ENCODE data around the gene SMAD5. TPM values are rescaled to one million over a fixed set of nuclear protein-coding genes. Genes with fewer than 3 reads are reported as not detected.

Gene SMAD5
- total RNA-seq, 1 experiment from 2014 or later = 64.3 TPM

DNA sequence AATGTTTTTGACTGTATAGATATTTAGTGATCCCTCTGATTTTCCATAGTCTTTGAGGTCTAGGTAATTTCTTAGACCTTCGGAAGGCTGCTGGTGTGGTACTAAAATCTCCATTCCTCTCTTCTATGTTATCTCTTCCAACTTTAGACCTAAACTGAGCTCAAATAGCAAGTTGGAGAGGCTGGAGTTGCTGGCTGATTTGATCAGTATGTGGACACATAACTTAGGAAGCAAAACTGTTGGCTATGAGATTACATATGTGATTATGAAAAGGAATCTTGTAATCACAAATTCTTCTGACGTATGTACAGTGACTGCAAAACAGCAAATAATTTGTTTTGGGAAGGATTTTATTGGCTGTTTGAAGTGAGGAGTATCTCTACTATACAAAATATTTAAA, 2.1 kb upstream of the SMAD5 start:
- H3K9me2 ChIP-seq (ENCODE audit: insufficient read depth) = no peaks in the 10 kb centered on the region
- ChIA-PET CTCF (no interaction called here), POLR2A (no interaction called here), RAD21 (ENCODE audit: low non-redundant PET in 1 of 2, low total read pairs in 2 of 2, uncharacterized antibody in 2 of 2, unreplicated experiment in 2 of 2) (no interaction called here)
- peaks cover 6 to 15% of the 10 kb centered on the region in 2 experiments; a peak in 3 of 4 replicates for H3K4me1 ChIP-seq (ENCODE audit: control insufficient read depth in 1 of 2, insufficient read depth in 2 of 2, low read length in 2 of 2)
- H3K4me2 ChIP-seq (ENCODE audit: low read length) = no peak overlapping the region
- H2AFZ ChIP-seq (ENCODE audit: low read depth, low read length, poor library complexity, severe bottlenecking) = no peak overlapping the region
- no peak overlapping the region for H3K27ac ChIP-seq (ENCODE audit: low read depth, low read length)
- DNase-seq (ENCODE audit: low read depth, low spot score) = no peak
- no peak for TF ChIP-seq EZH2phosphoT487 (IDR thresholded peaks at IDR 0.05; ENCODE audit: borderline replicate concordance)
- TF ChIP-seq CBX3 (IDR thresholded peaks at IDR 0.05; ENCODE audit: low read depth) = no peak
- no peak for TF ChIP-seq FOSL1 (IDR thresholded peaks at IDR 0.05; ENCODE audit: low read depth)
- TF ChIP-seq ZNF274 (IDR thresholded peaks at IDR 0.05; ENCODE audit: low read depth, low read length) = no peak
- TF ChIP-seq ELF1 (IDR thresholded peaks at IDR 0.05; ENCODE audit: borderline replicate concordance, low read depth) = no peak
- TF ChIP-seq JUND (IDR thresholded peaks at IDR 0.05) = no peak
- no peak for TF ChIP-seq EGR1 (IDR thresholded peaks at IDR 0.05; ENCODE audit: low read depth)
- TF ChIP-seq, protein P1, sequence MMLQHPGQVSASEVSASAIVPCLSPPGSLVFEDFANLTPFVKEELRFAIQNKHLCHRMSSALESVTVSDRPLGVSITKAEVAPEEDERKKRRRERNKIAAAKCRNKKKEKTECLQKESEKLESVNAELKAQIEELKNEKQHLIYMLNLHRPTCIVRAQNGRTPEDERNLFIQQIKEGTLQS (IDR thresholded peaks at IDR 0.05) = no peak
- TF ChIP-seq ZFX (IDR thresholded peaks at IDR 0.05) = no peak
- no peak for TF ChIP-seq YY1 (IDR thresholded peaks at IDR 0.05; ENCODE audit: extremely low read depth, insufficient replicate concordance, low read depth, low read length)
- TF ChIP-seq POLR2AphosphoS5 (IDR thresholded peaks at IDR 0.05; ENCODE audit: low read depth, low read length) = no peak
- intact Hi-C loops (cut with micrococcal nuclease) = no loop called here
- no peak overlapping the region for H3K9ac ChIP-seq (ENCODE audit: low read length)
- H3K4me3 ChIP-seq (replicated peaks in 1 of 2; ENCODE audit: low read depth in 1 of 2, low read length in 2 of 2) = no peak overlapping the region
- no TSS peak for BruUV-seq (replicated peaks)
- ATAC-seq = no peak
- H3K79me2 ChIP-seq (ENCODE audit: insufficient read depth, low read length) = peaks cover 29% of the 10 kb centered on the region
- H3K36me3 ChIP-seq (ENCODE audit: control insufficient read depth in 1 of 2, insufficient read depth in 2 of 2, low read length in 2 of 2) = no peaks in the 10 kb centered on the region
- 0 out of 2 replicates have a peak, but pooled peaks cover 12% of the 10 kb centered on the region for H3K27me3 ChIP-seq (ENCODE audit: insufficient read depth, low read length)
- H4K20me1 ChIP-seq (ENCODE audit: insufficient read depth) = peaks cover 12% of the 10 kb centered on the region; the same call in 1 of the 2 replicates
- no peaks in the 10 kb centered on the region for H3K9me3 ChIP-seq (ENCODE audit: control insufficient read depth in 1 of 2, insufficient read depth in 1 of 2, low read depth in 1 of 2, low read length in 2 of 2)

DNA sequence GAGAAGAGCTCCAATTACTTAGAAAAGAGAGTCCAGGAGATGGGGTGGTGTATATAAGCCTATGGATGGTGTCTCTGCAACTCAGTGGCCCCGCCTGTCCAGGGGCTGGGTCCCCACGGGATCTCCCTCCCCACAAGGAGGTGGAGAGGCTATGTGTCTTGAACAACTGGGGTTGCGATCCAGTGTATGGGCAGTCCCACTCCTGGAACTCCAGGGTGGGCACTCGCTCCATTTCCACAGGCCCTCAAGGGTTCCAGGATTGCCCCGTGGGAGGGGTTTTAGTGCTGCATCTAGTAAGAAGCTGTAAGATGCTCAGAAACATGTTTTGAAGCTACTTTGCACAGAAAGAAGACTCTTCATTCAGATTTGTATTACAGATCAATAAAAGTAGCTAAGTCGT, 558 bp upstream of the SMAD5 start:
- Histone ChIP-seq H3K9me3 (ENCODE audit: control insufficient read depth in 1 of 2, insufficient read depth in 1 of 2, low read depth in 1 of 2, low read length in 2 of 2) (no peaks in the 10 kb centered on the region), H3K9ac (ENCODE audit: low read length) (peak overlapping the region; percentile 91), H3K27me3 (ENCODE audit: insufficient read depth, low read length) (0 out of 2 replicates have a peak, but pooled peaks cover 7% of the 10 kb centered on the region), H3K79me2 (ENCODE audit: insufficient read depth, low read length) (peaks cover 44% of the 10 kb centered on the region), H3K4me1 (ENCODE audit: control insufficient read depth in 1 of 2, insufficient read depth in 2 of 2, low read length in 2 of 2) (peaks cover 6 to 15% of the 10 kb centered on the region in 2 experiments; a peak in 3 of 4 replicates), H3K4me2 (ENCODE audit: low read length) (peak overlapping the region; percentile 75), H4K20me1 (ENCODE audit: insufficient read depth) (peaks cover 14% of the 10 kb centered on the region; the same call in 1 of the 2 replicates), H2AFZ (ENCODE audit: low read depth, low read length, poor library complexity, severe bottlenecking) (peak overlapping the region; percentile 87), H3K4me3 (replicated peaks in 1 of 2; ENCODE audit: low read depth in 1 of 2, low read length in 2 of 2) (peak overlapping the region; percentile 70 to 89), H3K27ac (ENCODE audit: low read depth, low read length) (peak overlapping the region; percentile 92), H3K36me3 (ENCODE audit: control insufficient read depth in 1 of 2, insufficient read depth in 2 of 2, low read length in 2 of 2) (no peaks in the 10 kb centered on the region), H3K9me2 (ENCODE audit: insufficient read depth) (no peaks in the 10 kb centered on the region)
- ChIA-PET CTCF (interaction anchor here (0.8 to 0.9 kb wide), 2 partner anchors 51 to 74 kb away, joined by 3 read pairs; no protein-coding TSS in a partner anchor), POLR2A (interaction anchor here (1.4 kb wide), 1 partner anchor 9 kb away, joined by 5 read pairs; no protein-coding TSS in a partner anchor), RAD21 (ENCODE audit: low non-redundant PET in 1 of 2, low total read pairs in 2 of 2, uncharacterized antibody in 2 of 2, unreplicated experiment in 2 of 2) (no interaction called here)
- TF ChIP-seq SP1 (IDR thresholded peaks at IDR 0.05; ENCODE audit: low read depth) (no peak), FOSL1 (IDR thresholded peaks at IDR 0.05; ENCODE audit: low read depth) (no peak), JUND (IDR thresholded peaks at IDR 0.05) (no peak), ELF1 (IDR thresholded peaks at IDR 0.05; ENCODE audit: borderline replicate concordance, low read depth) (no peak), CEBPB (IDR thresholded peaks at IDR 0.05; ENCODE audit: low read depth) (no peak), ZNF274 (IDR thresholded peaks at IDR 0.05; ENCODE audit: low read depth, low read length) (no peak), POLR2AphosphoS5 (IDR thresholded peaks at IDR 0.05; ENCODE audit: low read depth, low read length) (no peak), CBX3 (IDR thresholded peaks at IDR 0.05; ENCODE audit: low read depth) (no peak), TCF7L2 (IDR thresholded peaks at IDR 0.05; ENCODE audit: borderline replicate concordance, extremely low read depth, insufficient read depth, insufficient read length) (no peak)
- TF ChIP-seq, protein P2, sequence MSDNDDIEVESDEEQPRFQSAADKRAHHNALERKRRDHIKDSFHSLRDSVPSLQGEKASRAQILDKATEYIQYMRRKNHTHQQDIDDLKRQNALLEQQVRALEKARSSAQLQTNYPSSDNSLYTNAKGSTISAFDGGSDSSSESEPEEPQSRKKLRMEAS (IDR thresholded peaks at IDR 0.05) = no peak
- TF ChIP-seq, protein P1 (IDR thresholded peaks at IDR 0.05) = no peak
- TF ChIP-seq, protein P3, sequence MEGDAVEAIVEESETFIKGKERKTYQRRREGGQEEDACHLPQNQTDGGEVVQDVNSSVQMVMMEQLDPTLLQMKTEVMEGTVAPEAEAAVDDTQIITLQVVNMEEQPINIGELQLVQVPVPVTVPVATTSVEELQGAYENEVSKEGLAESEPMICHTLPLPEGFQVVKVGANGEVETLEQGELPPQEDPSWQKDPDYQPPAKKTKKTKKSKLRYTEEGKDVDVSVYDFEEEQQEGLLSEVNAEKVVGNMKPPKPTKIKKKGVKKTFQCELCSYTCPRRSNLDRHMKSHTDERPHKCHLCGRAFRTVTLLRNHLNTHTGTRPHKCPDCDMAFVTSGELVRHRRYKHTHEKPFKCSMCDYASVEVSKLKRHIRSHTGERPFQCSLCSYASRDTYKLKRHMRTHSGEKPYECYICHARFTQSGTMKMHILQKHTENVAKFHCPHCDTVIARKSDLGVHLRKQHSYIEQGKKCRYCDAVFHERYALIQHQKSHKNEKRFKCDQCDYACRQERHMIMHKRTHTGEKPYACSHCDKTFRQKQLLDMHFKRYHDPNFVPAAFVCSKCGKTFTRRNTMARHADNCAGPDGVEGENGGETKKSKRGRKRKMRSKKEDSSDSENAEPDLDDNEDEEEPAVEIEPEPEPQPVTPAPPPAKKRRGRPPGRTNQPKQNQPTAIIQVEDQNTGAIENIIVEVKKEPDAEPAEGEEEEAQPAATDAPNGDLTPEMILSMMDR (IDR thresholded peaks at IDR 0.05 in 2 of 3, conservative IDR thresholded peaks at IDR 0.05 in 1 of 3; ENCODE audit: borderline replicate concordance in 1 of 3, insufficient read depth in 1 of 3, low read depth in 2 of 3, low read length in 2 of 3) = no peak
- intact Hi-C loops (cut with micrococcal nuclease) = no loop called here
- ATAC-seq = peak; percentile 57
- DNase-seq (ENCODE audit: low read depth, low spot score) = no peak
- no TSS peak for BruUV-seq (replicated peaks)
